Liver (tissue), 9 donors: ENCODE data around the gene HHAT. TPM values are rescaled to one million over a fixed set of nuclear protein-coding genes. Genes with fewer than 3 reads are reported as not detected.
A peak's percentile ranks its signal among the peaks of the same experiment; 100 is the strongest.

Experiments
- DNase-seq: peaks from one replicate; pipeline ENCODE4 v3.0.0-alpha.2; 2017; ENCODE audit warnings: low spot score
- H3K27ac ChIP-seq, 2 donors: one replicate each; pipeline ENCODE4 v1.7.0; 2013; ENCODE audit warnings: inconsistent platforms in 2 of 2, low read length in 2 of 2, control low read depth in 1 of 2, low read depth in 1 of 2, mild to moderate bottlenecking in 1 of 2
- H3K27me3 ChIP-seq, 4 donors: one replicate each; pipeline versions ENCODE4 v1.6.1 to v1.7.0; 2013; ENCODE audit warnings: low read length in 3 of 4, inconsistent platforms in 1 of 4, mild to moderate bottlenecking in 1 of 4, moderate library complexity in 1 of 4; ENCODE audit not compliant: control insufficient read depth in 4 of 4, insufficient read depth in 4 of 4
- H3K36me3 ChIP-seq, 4 donors: one replicate each; pipeline versions ENCODE4 v1.6.1 to v1.7.0; 2013; ENCODE audit warnings: low read length in 3 of 4, mild to moderate bottlenecking in 3 of 4, low read depth in 1 of 4, moderate library complexity in 1 of 4; ENCODE audit not compliant: control insufficient read depth in 4 of 4, insufficient read depth in 3 of 4
- H3K4me1 ChIP-seq, 4 donors: one replicate each; pipeline versions ENCODE4 v1.6.1 to v1.7.0; 2013; ENCODE audit warnings: low read length in 3 of 4, mild to moderate bottlenecking in 3 of 4, moderate library complexity in 1 of 4; ENCODE audit not compliant: control insufficient read depth in 4 of 4, insufficient read depth in 4 of 4
- H3K4me3 ChIP-seq, 3 donors: one replicate each; pipeline versions ENCODE4 v1.6.1 to v1.7.0; 2013; ENCODE audit warnings: low read length in 3 of 3, control low read depth in 1 of 3, low read depth in 1 of 3, mild to moderate bottlenecking in 1 of 3
- H3K9ac ChIP-seq, 2 donors: one replicate each; pipeline ENCODE4 v1.7.0; 2013; ENCODE audit warnings: low read length in 2 of 2, mild to moderate bottlenecking in 2 of 2, moderate library complexity in 2 of 2, control low read depth in 1 of 2, low read depth in 1 of 2
- H3K9me3 ChIP-seq, 4 donors: one replicate each; pipeline versions ENCODE4 v1.6.1 to v1.7.0; 2013; ENCODE audit warnings: low read length in 3 of 4; ENCODE audit not compliant: control insufficient read depth in 4 of 4
- EGR1 ChIP-seq, 2 donors: IDR thresholded peaks; 2 replicates each; pipeline ENCODE4 v1.6.1; 2016 to 2018; ENCODE audit warnings: antibody characterized with exemption in 2 of 2, low read depth in 2 of 2
- FOXA1 ChIP-seq: IDR thresholded peaks from 2 replicates; pipeline ENCODE4 v1.6.1; 2016; ENCODE audit warnings: antibody characterized with exemption
- FOXA2 ChIP-seq: IDR thresholded peaks from 2 replicates; pipeline ENCODE4 v1.6.1; 2016; ENCODE audit warnings: antibody characterized with exemption
- GABPA ChIP-seq, 2 donors: IDR thresholded peaks in 1 of 2; conservative IDR thresholded peaks in 1 of 2; 2 replicates each; pipeline ENCODE4 v1.6.1; 2016; ENCODE audit warnings: antibody characterized with exemption in 2 of 2, mild to moderate bottlenecking in 1 of 2, moderate library complexity in 1 of 2
- HNF4A ChIP-seq, 2 donors: conservative IDR thresholded peaks; 2 replicates each; pipeline ENCODE4 v1.6.1; 2016; ENCODE audit warnings: antibody characterized with exemption in 2 of 2, mild to moderate bottlenecking in 2 of 2
- HNF4G ChIP-seq: IDR thresholded peaks from 2 replicates; pipeline ENCODE4 v1.6.1; 2016; ENCODE audit warnings: antibody characterized with exemption
- JUND ChIP-seq, 2 donors: IDR thresholded peaks; 2 replicates each; pipeline ENCODE4 v1.6.1; 2016; ENCODE audit warnings: antibody characterized with exemption in 2 of 2
- RXRA ChIP-seq, 2 donors: IDR thresholded peaks; 2 replicates each; pipeline ENCODE4 v1.6.1; 2017 to 2018; ENCODE audit warnings: antibody characterized with exemption in 2 of 2, mild to moderate bottlenecking in 1 of 2
- SP1 ChIP-seq: IDR thresholded peaks from 2 replicates; pipeline ENCODE4 v1.6.1; 2018; ENCODE audit warnings: antibody characterized with exemption, mild to moderate bottlenecking
- TAF1 ChIP-seq: conservative IDR thresholded peaks from 2 replicates; pipeline ENCODE4 v1.6.1; 2016; ENCODE audit warnings: antibody characterized with exemption, mild to moderate bottlenecking
- YY1 ChIP-seq: IDR thresholded peaks from 2 replicates; pipeline ENCODE4 v1.6.1; 2016; ENCODE audit warnings: antibody characterized with exemption, mild to moderate bottlenecking
- WGBS: extraction: QIAGEN DNeasy Blood & Tissue Kit; methylation state at CpG from one replicate; pipeline ENCODE4 v1.1.7; 2013; 5-methylcytosine and 5-hydroxymethylcytosine counted together
- polyA plus RNA-seq, 2 donors: library from polyadenylated mRNA; stranded (reverse) in 1 of 2; unstranded in 1 of 2; fragments of 200-250 nt in 1 of 2; fragments of >200 nt in 1 of 2; fragmentation: Nextera tagmentation in 1 of 2; extraction: Ambion mirVana in 1 of 2; gene quantifications; one replicate each; pipeline versions ENCODE4 v1.2.1 to v1.2.3, GENCODE V29; 2013 to 2015
- total RNA-seq, 2 donors: library from RNA; depleted of rRNA; stranded (reverse); fragments of >200 nt; gene quantifications; one replicate each; pipeline ENCODE4 v1.2.3, GENCODE V29; 2014
- TF ChIP-seq, protein P1 (sequence below): IDR thresholded peaks from 2 replicates; pipeline ENCODE4 v1.6.1; 2016; ENCODE audit warnings: antibody characterized with exemption
- TF ChIP-seq, protein P2 (sequence below): IDR thresholded peaks from 2 replicates; pipeline ENCODE4 v1.6.1; 2016; ENCODE audit warnings: antibody characterized with exemption
- TF ChIP-seq, protein P3 (sequence below): IDR thresholded peaks from 2 replicates; pipeline ENCODE4 v1.6.1; 2016; ENCODE audit warnings: antibody characterized with exemption, mild to moderate bottlenecking
- TF ChIP-seq, protein P4 (sequence below): fragments of 150-350 bp; IDR thresholded peaks from 2 replicates; pipeline ENCODE4 v1.5.1; 2017; ENCODE audit warnings: improper control_type of control experiment, low read depth, low read length; ENCODE audit not compliant: missing input control
- donor health status: healthy.
- donor health status: healthy.
- donor health status: healthy.
- donor health status: healthy.
- donor health status: healthy.

HHAT gene
- total and polyA plus RNA-seq, 4 donors, result 1.3 to 2.2 (median 1.6) TPM

DNA sequence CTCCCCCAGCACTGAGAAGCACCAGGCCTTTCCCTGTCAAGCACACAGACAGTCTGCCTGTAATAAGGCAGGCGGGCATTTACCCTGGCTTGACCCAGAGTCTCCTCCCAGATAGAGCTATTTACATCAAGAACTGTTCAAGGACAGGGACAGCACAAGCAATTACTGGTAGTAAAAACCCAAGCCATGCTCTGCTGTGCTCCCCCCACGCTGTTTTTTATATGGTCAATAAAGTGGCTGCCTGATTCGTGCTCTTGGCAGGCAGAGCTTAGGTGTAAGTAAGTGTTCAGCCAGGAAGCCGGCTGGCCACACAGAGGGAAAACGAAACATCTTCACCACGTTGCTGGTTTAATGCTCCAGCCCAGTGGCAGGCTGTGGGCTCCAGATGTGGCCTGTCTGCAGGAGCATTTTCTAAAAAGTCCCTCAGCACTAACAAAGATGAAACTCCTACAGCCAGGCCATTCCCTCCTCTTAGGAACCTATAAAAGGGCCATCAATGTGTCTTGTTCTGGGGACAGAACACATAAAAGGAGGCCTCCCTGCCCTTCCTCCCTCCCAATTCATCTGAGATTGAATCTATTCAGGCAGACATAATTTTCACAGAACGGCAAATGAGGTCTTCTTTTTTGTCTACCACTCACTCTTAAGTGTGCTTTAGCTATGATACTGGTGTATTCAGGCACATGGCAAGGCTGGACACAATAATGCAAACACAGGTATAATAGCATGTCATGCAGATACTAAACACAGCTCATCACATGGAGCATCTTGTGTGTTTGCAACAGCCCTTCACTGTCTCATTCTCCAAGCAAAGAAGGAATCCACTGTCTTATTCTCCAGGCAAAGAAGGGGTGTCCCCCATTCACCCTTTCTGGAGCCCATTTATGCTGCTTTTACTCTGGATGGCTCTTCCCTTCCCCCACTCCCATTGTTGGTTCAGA is 378.9 kb downstream of the HHAT start:
- H3K27me3 ChIP-seq, result no peaks in the 10 kb centered on the region
- H3K4me1 ChIP-seq, result peaks cover 6 to 26% (median 22%) of the 10 kb centered on the region in 4 donors
- H3K36me3 ChIP-seq, result no peaks in the 10 kb centered on the region
- H3K9ac ChIP-seq, result no peak overlapping the region
- H3K27ac ChIP-seq, result peak overlapping the region; percentile 0 to 74
- H3K9me3 ChIP-seq, result no peaks in the 10 kb centered on the region
- H3K4me3 ChIP-seq, result no peak overlapping the region
- WGBS, result 40% methylated on average over 7 of the region's 7 CpGs
- TF ChIP-seq JUND (IDR thresholded peaks at IDR 0.05) (no peak), HNF4G (no peak), FOXA2 (no peak), GABPA (IDR thresholded peaks at IDR 0.05 in 1 of 2, conservative IDR thresholded peaks at IDR 0.05 in 1 of 2) (no peak), HNF4A (conservative IDR thresholded peaks at IDR 0.05) (peak in 1 of 2 donors; percentile 5), TAF1 (no peak), EGR1 (IDR thresholded peaks at IDR 0.05; ENCODE audit: low read depth in 2 of 2) (no peak), RXRA (IDR thresholded peaks at IDR 0.05) (peak in 1 of 2 donors; percentile 24)
- TF ChIP-seq, protein P1, sequence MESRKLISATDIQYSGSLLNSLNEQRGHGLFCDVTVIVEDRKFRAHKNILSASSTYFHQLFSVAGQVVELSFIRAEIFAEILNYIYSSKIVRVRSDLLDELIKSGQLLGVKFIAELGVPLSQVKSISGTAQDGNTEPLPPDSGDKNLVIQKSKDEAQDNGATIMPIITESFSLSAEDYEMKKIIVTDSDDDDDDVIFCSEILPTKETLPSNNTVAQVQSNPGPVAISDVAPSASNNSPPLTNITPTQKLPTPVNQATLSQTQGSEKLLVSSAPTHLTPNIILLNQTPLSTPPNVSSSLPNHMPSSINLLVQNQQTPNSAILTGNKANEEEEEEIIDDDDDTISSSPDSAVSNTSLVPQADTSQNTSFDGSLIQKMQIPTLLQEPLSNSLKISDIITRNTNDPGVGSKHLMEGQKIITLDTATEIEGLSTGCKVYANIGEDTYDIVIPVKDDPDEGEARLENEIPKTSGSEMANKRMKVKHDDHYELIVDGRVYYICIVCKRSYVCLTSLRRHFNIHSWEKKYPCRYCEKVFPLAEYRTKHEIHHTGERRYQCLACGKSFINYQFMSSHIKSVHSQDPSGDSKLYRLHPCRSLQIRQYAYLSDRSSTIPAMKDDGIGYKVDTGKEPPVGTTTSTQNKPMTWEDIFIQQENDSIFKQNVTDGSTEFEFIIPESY, result no peak
- TF ChIP-seq, protein P2, sequence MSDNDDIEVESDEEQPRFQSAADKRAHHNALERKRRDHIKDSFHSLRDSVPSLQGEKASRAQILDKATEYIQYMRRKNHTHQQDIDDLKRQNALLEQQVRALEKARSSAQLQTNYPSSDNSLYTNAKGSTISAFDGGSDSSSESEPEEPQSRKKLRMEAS, result no peak
- no peak for DNase-seq

DNA sequence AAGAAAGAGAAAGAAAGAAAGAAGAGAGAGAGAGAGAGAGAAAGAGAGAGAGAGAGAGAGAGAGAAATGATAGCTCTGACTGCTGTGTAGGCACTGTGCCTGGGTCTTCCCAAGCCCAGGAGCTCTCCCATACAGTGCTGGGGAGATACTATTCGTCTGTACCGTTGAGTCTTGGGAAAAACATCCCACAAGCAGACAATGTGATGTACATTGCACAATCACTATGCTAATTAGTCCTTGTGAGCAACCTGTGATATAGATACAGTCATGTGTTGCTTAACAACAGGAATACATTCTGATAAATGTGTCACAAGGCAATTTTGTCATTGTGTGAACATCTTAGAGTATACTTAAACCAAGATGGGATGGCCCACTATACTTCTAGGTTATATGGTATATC is 381.0 kb downstream of the HHAT start:
- Histone ChIP-seq H3K36me3 (no peaks in the 10 kb centered on the region), H3K27me3 (no peaks in the 10 kb centered on the region), H3K27ac (no peak overlapping the region), H3K9ac (no peak overlapping the region), H3K4me3 (no peak overlapping the region), H3K9me3 (no peaks in the 10 kb centered on the region), H3K4me1 (peaks cover 6 to 26% (median 22%) of the 10 kb centered on the region in 4 donors)
- TF ChIP-seq SP1 (no peak), HNF4G (no peak), GABPA (IDR thresholded peaks at IDR 0.05 in 1 of 2, conservative IDR thresholded peaks at IDR 0.05 in 1 of 2) (no peak), RXRA (IDR thresholded peaks at IDR 0.05) (no peak), EGR1 (IDR thresholded peaks at IDR 0.05; ENCODE audit: low read depth in 2 of 2) (no peak), HNF4A (conservative IDR thresholded peaks at IDR 0.05) (no peak), YY1 (no peak), FOXA1 (no peak), JUND (IDR thresholded peaks at IDR 0.05) (no peak), TAF1 (no peak)
- TF ChIP-seq, protein P3, sequence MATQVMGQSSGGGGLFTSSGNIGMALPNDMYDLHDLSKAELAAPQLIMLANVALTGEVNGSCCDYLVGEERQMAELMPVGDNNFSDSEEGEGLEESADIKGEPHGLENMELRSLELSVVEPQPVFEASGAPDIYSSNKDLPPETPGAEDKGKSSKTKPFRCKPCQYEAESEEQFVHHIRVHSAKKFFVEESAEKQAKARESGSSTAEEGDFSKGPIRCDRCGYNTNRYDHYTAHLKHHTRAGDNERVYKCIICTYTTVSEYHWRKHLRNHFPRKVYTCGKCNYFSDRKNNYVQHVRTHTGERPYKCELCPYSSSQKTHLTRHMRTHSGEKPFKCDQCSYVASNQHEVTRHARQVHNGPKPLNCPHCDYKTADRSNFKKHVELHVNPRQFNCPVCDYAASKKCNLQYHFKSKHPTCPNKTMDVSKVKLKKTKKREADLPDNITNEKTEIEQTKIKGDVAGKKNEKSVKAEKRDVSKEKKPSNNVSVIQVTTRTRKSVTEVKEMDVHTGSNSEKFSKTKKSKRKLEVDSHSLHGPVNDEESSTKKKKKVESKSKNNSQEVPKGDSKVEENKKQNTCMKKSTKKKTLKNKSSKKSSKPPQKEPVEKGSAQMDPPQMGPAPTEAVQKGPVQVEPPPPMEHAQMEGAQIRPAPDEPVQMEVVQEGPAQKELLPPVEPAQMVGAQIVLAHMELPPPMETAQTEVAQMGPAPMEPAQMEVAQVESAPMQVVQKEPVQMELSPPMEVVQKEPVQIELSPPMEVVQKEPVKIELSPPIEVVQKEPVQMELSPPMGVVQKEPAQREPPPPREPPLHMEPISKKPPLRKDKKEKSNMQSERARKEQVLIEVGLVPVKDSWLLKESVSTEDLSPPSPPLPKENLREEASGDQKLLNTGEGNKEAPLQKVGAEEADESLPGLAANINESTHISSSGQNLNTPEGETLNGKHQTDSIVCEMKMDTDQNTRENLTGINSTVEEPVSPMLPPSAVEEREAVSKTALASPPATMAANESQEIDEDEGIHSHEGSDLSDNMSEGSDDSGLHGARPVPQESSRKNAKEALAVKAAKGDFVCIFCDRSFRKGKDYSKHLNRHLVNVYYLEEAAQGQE, result no peak
- TF ChIP-seq, protein P2, result no peak
- TF ChIP-seq, protein P4, sequence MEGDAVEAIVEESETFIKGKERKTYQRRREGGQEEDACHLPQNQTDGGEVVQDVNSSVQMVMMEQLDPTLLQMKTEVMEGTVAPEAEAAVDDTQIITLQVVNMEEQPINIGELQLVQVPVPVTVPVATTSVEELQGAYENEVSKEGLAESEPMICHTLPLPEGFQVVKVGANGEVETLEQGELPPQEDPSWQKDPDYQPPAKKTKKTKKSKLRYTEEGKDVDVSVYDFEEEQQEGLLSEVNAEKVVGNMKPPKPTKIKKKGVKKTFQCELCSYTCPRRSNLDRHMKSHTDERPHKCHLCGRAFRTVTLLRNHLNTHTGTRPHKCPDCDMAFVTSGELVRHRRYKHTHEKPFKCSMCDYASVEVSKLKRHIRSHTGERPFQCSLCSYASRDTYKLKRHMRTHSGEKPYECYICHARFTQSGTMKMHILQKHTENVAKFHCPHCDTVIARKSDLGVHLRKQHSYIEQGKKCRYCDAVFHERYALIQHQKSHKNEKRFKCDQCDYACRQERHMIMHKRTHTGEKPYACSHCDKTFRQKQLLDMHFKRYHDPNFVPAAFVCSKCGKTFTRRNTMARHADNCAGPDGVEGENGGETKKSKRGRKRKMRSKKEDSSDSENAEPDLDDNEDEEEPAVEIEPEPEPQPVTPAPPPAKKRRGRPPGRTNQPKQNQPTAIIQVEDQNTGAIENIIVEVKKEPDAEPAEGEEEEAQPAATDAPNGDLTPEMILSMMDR, result no peak
- DNase-seq, result no peak
- WGBS, result 89% methylated on average over 2 of the region's 2 CpGs
